Activated CD4-positive, CD25-positive, alpha-beta regulatory T cell (primary cell): Measurements from ENCODE around the gene SPATS2L.

Experiments used
- DNase-seq, 4 experiments: peaks; one replicate each; lab custom pipeline; 2025; lab: John Stamatoyannopoulos, UW

The SPATS2L gene

GRCh38 chr2:200411831-200412230 is 105.3 kb downstream of the SPATS2L start:
- no peak for DNase-seq

- DNase-seq = no peak
Observed at GRCh38 chr2:200414367-200414766, 107.9 kb downstream of the SPATS2L start.

- DNase-seq = no peak
Observed at GRCh38 chr2:200415455-200415854, 109.0 kb downstream of the SPATS2L start.

GRCh38 chr2:200416878-200417277 is 110.4 kb downstream of the SPATS2L start:
- no peak for DNase-seq

DNA sequence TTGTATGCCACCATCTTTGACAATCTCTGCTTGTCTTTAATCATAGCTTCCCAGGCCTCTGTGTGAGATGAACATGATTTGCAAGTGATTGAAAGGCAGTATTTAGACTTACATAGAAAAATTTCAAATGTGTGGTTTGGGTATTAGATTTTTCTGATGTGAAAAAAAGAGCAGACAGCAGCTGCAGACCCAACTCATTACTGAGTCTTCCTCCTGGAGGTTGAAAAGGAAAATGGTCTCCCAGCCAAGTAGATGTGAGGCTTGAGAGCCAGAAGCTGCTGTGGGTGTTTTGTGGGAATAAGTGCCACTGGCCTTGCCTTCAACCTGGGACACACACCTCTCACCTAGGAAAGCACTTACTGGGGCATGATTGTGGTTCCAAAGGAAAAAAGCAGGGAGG is 110.9 kb downstream of the SPATS2L start:
- DNase-seq = no peak

GRCh38 chr2:200418399-200418798 is 111.9 kb downstream of the SPATS2L start:
- DNase-seq = no peak

GRCh38 chr2:200419325-200419724 is 112.8 kb downstream of the SPATS2L start:
- DNase-seq = no peak

DNA sequence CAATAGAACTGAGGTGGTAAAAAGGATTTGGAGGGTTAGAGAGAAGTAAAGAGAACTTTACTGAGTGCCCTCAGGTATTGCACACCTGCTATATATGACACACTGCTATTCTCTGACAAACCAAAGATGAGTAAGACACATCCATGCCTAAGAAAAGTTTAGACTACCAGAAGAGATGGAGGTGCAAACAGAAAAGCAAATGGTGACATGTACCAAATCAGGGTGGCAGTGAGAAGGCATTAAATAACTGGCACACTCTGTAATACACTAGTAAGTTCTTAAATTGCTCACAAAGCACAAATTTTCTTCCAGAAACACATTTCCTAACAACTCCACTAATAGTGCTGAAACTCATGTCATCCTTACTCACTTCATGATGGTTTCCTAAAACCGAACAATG is 114.8 kb downstream of the SPATS2L start:
- DNase-seq = no peak

DNA sequence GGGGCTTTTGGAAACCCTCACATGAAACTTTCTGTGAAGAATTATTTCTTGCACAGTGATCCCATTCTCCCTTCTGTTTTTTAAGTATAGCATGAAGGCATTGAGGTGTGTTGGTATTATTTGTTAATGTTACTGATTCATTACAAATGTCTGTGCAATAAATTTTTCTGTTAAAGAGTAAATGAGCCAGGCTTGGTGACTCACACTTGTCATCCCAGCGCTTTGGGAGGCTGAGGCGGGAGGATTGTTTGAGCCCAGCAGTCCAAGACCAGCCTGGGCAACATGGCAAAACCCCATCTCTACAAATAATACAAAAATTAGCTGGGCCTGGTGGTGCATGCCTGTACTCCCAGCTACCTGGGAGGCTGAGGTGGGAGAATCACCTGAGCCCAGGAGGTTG is 115.6 kb downstream of the SPATS2L start:
- no peak for DNase-seq

DNA sequence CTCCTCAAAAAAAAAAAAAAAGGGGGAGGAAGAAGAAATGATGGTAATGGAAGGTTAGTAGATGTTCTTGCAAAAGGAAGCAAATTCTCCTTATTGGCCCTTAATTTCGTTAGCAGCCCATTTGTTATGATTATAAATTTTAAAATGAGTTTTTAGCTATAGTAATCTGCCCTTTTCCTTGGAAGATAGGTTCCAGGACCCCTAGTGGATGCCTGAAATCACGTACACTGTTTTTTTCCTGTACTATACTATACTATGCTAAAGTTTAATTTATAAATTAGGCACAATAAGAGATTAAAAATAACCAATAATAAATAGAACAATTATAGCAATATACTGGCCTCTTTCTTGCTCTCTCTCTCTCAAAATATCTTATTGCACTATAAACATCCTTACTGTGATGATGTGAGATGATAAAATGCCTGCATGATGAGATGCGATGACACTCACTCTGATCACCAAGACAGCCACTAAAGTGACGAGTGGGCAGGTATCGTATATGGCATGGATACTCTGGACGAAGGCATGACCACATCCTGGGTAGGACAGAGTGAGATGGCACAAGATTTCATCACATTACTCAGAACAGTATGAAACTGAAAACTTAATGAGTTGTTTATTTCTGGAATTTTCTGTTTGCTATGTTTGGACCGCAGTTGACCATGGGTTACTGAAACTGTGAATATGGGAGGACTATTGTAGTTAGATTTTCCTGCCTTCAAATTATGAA is 116.2 kb downstream of the SPATS2L start:
- no peak for DNase-seq

- no peak for DNase-seq
Observed at GRCh38 chr2:200423541-200423940, 117.0 kb downstream of the SPATS2L start.

GRCh38 chr2:200425026-200425821 is 118.7 kb downstream of the SPATS2L start:
- DNase-seq = no peak

DNA sequence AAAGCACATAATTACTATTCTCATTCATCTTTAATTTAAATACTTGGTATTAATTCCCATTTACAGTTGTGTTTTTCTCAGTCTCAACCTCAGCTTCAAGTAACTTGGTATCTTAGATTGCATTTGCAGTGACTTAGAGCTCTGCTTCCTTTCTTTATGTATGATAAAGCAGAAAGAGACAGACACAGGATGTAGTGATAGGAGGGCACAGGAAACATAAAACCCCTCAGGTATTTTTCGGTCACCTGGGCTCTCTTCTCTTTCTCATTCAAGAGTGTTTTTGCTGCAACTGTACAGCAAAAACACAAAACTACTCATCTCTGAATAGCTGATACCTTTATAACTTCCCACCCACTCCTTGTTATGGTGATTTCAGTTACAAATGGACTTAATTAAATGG is 120.3 kb downstream of the SPATS2L start:
- no peak for DNase-seq

- DNase-seq = no peak
Observed at GRCh38 chr2:200428961-200429665, 122.6 kb downstream of the SPATS2L start.

- DNase-seq = no peak
Observed at GRCh38 chr2:200430017-200430416, 123.5 kb downstream of the SPATS2L start.

DNA sequence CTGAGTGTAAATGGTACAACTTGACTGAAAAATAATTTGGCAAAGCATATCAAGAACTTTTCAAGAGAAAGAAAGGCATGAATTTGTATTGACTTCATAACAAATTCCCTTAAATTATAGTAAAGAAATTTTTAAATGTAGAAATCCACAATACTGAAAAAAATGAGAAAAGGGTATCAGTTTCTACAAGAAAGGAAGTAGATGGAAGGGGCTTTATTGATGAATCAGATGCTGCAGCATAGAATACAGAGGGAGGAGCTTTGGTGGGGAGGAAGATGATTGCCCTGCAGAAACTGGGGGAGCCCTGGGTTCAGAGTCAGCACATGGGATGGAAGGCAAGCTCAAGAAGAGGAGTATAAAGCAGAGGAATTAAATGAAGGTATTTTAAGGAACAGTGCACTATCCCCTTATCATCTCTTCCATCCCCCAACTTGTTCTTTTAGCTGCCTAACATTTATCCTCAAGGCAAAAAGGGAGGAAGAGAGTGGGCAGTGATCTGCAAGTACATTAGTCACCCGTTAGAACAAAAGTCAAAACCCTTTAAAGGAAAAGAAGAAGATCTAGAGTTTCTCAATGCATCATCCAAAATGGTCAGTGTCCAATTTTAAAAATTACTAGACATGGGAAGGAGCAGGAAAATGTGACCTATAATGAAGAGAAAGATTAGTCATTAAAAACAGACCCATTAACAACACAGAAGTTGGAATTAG is 125.7 kb downstream of the SPATS2L start:
- DNase-seq = no peak

GRCh38 chr2:200435379-200435778 is 128.9 kb downstream of the SPATS2L start:
- DNase-seq = no peak

DNA sequence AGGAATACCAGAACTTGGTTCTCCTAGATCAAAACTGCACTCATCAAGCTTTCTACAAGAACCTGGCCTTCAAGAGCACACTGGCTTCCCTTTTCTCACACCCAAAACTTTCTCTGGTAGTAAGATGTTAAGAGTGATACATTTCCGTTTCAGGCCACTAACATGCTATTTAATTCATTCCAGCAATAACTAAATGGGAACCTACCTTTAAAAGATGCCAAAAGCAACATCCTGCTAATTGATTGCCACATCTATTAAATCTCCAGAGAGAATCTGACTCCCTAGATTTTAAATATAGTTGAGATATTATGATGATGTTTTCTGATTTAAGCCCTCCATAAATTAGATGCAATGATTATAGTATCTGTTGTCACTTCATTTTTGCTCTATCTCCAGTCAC is 131.8 kb downstream of the SPATS2L start:
- DNase-seq = no peak

GRCh38 chr2:200438846-200439245 is 132.4 kb downstream of the SPATS2L start:
- no peak for DNase-seq

DNA sequence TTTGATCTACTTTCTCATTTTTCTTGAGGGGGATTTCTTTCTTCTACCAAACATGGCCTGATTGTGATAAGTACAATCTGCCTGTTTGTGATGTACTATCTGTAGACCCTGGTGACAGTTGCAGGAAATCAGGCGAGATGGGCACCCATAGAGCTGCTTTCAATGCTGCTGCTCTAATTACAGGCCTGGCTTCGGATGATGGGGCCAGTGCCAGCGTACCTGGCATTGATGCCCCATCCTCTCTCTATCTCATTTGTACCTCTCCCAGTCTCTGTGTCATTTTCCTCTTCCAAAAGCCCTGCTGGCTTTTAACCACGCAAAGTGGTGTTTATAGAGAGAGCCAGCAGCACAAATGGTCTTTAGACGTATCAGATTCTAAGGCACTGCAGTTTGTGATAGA is 133.5 kb downstream of the SPATS2L start:
- no peak for DNase-seq

GRCh38 chr2:200442471-200442870 is 136.0 kb downstream of the SPATS2L start:
- no peak for DNase-seq

DNA sequence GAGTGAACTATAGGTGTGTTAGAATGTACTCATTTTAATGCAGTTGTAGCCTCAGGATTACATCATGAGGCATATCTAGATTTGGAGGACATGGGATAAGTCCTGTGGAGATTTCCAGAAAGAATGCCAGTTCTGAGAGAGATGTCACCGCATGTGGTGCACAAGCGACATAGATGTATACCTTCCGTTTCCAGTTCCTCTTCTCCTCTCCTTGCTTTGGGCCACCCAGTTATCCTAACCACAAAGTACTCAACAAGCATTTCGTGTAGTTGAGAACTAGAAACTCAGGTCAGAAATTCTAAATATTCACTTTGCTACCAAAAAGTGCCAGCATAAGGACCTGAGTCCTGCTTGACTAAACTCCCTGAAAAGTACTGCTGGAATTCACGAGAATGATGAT is 136.9 kb downstream of the SPATS2L start:
- DNase-seq = no peak
